Daoy (cell line): ENCODE results near the gene SLC44A2. TPM values are rescaled to one million over a fixed set of nuclear protein-coding genes. Genes with fewer than 3 reads are reported as not detected.
"Not testable (repeated sequence)": the region's sequence is repeated elsewhere in the genome, so short reads cannot be mapped to it uniquely, and the experiment has no call there.

Source experiments
- DNase-seq: peaks from one replicate; pipeline ENCODE4 v3.0.0-alpha.2; 2015; ENCODE audit warnings: low read depth
- total RNA-seq: library from RNA; depleted of rRNA; stranded (reverse); fragments of >200 nt; shearing (Covaris generic); gene quantifications from 2 replicates; pipeline ENCODE4 v1.2.3, GENCODE V29; 2014

SLC44A2 gene
- total RNA-seq, 1 experiment from 2014 or later: 19.1 TPM

DNA sequence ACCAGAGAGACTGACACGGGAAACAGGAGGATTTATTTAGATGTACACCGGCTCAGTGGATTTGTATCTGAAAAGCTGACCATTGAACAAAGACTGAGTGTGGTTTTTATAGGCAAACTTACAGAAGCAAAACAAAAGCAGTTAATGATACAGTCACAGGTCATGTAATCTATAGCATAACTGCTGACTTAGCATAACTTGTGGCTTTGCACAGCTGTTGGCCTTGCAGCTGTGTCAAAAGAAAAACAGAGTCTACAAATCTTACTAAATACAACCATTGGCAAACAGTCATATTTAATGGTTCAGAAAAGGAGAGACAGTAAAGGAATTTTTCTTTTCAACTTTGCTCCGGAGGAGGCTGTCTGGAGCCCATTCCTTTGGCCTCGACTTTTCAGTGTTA, 26.5 kb downstream of the SLC44A2 start:
- no peak for DNase-seq

DNA sequence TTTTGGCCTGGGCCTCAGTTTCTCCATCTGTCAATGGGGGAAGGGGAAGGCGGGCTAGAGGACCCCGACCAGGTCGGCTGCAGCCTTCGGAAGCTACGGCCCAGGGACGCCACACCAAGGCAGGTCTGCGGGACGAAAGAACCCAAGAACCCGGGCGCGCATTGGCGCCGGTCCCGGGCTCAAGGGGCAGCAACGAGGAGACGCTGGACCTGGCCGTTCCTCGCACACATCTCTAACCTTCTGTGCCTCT, 28.1 kb downstream of the SLC44A2 start:
- DNase-seq: no peak

DNA sequence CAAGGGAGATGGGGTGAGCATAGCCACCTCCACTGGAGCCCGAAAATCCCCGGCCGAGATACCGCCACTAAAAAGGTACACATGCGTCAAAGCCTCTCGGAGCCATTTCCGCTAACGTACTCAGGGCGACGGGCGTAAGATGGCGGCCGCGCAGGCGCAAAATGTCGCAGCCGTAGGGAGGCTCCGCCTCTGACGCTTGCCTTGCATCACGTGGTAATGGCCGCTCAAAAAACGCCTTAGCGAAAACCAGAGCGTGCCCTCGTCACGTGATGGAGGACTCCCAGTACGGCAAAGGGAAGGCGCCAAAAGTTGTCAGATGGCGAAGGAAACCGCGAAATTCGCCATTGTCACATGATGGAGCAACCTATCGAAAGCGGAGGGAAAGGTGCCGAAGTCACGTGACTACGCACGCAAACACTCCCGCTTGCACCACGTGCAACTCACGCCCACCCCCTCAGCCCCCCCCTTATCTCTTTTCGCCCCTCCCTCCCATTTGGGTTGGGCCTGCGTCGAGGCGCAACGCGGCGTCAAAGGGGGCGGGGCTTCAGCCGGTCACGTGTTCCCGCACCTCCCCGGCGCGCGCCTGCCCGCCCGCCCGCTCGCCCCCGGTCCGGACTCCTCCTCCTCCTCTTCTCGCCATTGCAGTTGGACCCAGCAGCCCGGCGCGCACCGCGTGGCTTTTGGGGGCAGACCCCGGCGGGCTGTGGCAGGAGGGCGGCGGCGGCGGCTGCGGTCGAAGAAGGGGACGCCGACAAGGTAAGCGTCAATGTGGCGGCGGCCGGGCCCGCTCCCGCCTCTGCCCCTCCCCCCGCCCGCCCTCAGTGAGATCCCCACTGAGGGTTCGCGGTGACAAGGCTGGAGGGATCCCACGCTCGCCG, 28.6 kb downstream of the SLC44A2 start, which contains the start of gene ILF3:
Gene ILF3 (plus strand): TSS at position 615 of the 878 bp plus-strand sequence. CDS start 16,260 bp downstream, outside the sequence.
- peak; percentile 100 for DNase-seq

DNA sequence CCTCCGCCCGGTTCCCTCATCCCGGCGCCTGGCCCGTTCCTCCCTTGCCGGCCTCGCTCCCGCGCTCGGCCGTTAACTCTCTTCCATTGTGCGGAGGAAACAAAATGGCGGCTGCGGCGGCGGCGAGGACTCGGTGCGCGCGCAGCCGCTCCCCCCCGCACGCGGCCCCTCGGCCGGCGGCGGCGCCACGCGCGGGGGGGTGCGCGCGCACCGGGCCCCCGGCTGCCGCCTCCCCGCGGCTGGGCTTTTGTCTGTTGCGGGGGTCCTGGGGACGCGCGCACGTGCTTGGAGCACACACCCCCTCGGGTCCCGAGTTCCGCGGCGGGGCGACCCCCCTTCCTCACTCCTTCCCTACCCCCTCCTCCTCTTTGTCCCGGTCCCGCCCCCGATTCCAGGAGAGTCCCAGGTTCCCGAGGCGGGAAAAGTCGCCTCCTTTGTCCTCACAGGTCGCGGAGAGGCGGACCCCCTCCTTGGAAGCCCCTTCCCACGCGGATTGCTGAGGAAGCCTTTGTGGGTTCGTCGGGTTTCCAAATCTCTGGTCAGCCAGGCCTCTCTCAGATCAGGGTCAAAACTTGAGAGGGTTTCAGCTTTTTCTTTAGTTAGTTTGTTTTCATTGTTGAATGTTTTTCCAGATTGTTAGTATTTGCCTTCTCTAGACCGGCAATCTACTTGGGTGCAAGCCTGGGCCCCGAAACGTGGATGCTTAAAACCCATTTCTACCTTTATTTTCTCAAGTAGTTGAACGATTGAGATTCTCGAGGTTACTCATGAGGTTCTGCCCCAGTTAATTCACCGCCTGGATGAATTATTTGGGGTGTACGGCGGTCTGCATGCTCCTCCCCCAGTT, 29.5 kb downstream of the SLC44A2 start:
- DNase-seq: peak; percentile 57

DNA sequence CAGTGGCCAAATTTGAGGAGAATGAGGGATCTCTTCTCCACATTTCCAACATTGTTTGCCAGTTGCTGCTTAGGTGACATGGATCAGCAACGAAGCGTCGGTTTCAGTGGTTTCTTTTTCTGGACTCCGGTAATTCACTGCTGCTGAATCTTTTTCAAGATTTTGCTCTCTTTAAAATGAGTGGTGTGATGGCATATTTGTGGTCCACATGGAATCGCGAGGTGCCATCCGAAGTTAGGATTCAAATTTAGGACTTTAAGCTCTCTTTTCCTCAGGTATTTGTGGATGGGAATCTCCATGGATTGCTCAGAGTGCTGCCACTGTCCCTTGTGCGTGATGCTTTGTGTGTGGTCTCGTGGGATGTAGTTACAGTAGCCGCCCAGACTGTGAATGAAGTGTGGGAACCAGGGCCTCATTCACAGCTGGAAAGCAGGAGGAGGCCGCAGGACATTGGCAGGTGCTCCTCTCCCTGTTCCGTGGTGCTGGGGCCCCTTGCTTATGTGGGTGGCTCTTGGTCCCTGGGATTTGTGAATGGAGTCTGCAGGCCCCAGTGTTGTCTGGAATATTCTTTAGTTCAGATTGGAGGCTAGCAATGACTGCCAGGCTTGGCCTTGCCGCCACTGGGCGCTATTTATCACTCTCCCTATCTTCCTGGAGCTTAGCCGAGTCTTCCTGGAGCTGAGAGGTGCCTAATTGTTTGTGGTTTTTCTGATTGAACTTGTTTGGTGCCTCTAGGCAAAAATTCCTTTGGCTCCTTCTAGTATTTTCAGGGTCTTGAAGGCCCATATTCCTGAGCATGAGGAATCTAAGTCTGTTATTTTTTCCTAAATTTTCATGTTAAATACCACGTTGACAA, 30.3 kb downstream of the SLC44A2 start:
- DNase-seq: peak; percentile 42

DNA sequence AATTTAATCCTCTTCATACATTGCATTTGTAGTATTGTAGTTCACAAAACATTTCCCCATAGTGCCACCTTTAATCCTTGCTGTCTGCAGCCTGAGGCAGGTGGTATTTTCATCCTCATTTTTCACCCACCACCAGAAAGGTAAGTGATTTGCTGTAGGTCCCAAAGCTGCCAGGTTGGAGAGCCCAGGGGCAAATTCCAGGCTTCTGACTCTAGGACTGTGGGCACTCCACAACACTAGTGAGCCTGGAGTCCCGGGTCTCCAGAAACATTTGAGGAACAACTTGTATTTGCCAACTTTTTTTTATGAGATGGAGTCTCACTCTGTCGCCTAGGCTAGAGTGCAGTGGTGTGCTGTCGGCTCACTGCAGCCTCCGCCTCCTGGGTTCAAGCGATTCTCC, 35.0 kb downstream of the SLC44A2 start:
- DNase-seq: no peak

DNA sequence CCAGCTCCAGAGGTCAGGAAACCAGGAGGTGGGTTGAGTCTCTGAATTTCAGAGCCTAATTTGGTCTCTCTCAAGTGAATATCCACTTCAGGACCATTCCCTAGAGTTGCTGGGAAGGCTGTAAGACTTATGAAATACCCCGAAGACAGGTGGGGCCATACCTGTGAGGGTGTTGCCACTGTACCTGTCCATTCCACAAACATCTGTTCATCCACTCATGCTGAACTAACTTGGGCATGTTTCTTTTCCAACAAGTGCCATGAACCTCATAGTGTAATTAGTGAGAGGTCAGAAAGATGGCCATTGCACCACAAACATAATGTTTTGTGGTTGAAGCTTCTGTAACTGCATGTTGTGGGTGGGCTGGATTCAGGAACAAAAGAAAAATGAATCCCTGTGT, 36.6 kb downstream of the SLC44A2 start:
- no peak for DNase-seq

DNA sequence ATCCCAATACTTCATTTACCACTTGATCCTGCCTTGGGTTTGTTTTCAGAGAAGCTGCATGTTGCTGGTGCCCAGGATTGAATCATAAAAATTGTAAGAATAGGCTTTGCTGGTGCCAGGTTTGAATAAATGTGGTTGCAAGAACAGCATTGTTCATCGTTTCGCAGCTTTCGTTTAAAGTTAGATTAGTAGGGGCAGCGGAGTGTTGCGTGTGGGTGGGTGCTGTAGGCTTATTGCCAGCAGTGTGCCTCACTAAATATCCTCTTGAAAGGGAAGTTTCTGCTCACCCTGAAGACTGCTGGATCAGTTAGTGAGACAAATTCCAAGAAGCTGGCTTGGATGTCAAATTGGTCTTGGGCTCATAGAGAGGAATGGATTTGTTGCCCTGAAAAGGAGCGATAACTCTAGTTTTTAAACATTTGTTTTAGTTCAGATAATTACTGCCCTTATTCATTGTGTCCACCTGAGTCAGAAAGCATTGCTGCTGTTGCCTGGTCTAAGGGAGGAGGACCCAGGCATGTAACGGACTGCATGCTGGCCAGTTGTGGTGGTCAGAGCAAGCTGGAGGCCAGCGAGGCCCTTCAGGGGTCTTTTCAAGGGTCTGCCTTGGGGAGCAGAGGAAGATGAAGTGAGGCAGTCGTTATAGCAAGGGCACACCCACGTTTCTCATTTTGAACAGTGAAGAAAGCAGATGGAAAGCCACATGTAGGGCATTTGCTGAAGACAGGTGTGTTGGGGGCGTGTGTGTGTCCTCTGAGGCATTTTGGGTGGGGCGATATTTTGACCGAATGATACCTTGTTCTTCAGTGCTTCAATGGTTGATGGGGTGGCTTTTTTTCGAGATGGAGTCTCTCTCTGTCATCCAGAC, 37.3 kb downstream of the SLC44A2 start:
- no peak for DNase-seq

DNA sequence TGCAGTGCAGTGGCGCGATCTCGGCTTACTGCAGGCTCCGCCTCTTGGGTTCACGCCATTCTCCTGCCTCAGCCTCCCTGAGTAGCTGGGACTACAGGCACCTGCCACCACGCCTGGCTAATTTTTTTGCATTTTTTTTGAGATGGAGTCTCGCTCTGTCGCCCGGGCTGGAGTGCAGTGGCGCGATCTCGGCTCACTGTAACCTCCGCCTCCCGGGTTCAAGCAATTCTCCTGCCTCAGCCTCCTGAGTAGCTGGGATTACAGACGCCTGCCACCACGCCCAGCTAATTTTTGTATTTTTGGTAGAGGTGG, 37.9 kb downstream of the SLC44A2 start:
- not testable (repeated sequence) for DNase-seq

DNA sequence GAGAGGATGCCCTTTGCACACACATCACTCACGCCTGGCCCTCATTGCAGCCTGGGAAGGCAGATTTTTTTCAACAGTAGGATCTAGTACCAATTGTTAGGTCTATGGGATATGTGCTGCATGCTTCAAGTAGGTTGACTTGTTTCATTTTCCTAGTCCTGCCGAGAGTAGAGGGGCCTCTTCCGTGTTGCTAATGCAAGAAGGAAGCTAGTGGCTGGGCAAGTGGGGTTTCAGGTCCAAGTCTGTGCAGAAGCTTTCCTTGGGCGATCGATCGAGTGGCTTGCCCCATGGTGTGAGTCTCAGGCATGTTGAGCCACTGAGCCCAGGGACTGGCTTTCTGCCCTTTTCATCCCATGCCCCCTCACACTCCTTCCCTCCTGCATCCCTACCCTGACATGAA, 42.5 kb downstream of the SLC44A2 start:
- no peak for DNase-seq

DNA sequence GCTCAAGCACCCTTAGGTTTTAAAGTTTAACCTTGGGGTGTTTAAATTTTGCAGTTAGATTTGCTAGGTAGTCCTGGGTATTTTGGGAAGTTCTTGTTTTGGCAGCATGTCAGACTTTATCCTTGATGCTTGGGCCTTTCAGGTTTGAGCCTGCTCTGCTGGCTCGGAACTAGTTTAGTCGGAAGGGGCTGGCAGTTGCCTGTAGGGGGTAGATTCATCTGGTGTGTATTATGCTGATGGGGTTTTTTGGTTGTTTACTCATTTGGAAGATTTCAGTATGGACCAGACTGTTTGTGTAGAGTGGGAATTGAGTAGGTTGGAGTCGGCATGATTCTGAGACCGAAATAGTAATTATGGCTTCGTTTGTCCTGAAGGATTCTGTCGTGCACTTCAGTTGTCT, 43.9 kb downstream of the SLC44A2 start:
- no peak for DNase-seq

DNA sequence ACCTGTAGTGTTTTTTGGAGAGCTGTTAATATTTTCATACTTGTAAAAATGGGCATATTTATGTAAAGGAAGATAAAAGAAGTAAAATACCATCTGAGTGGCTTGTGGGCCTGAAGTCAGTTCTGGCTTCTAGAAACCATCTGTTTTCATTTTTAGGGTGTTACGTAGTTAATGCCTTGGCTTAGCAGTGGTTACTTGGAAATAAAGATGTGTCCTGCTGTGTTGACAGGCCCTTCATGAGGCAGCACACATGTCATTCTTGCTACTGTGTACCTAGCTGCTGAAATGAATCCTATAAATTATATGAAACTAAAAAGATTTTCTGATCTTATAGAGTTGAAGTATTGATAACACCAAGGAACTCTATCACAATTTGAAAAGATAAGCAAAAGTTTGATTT, 44.8 kb downstream of the SLC44A2 start:
- no peak for DNase-seq

DNA sequence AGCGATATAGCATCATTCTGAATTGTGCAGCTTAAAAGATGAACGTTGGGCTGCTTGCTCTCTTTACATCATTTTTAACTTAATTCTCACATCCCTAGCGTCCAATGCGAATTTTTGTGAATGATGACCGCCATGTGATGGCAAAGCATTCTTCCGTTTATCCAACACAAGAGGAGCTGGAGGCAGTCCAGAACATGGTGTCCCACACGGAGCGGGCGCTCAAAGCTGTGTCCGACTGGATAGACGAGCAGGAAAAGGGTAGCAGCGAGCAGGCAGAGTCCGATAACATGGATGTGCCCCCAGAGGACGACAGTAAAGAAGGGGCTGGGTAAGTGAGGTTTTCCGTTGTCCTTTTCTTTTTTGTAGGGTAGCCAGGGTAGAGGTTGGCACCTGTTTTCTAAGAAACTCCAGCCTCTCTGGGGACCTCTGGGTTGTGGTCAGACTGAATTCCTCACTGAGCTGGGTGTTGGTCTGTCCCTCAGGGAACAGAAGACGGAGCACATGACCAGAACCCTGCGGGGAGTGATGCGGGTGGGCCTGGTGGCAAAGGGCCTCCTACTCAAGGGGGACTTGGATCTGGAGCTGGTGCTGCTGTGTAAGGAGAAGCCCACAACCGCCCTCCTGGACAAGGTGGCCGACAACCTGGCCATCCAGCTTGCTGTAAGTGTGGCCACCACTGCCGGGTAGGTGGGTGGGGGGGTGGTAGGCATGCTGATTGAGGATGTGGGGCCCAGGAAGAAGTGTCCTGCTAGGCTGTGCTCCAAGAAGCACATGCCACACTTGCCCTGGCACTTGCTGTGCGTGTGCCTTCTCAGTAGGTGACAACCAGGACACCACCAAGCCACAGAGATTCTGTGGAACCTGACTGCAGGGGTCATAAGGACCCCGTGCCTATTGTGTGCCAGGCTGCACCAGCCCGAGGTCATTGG, 45.8 kb downstream of the SLC44A2 start:
- DNase-seq: no peak

DNA sequence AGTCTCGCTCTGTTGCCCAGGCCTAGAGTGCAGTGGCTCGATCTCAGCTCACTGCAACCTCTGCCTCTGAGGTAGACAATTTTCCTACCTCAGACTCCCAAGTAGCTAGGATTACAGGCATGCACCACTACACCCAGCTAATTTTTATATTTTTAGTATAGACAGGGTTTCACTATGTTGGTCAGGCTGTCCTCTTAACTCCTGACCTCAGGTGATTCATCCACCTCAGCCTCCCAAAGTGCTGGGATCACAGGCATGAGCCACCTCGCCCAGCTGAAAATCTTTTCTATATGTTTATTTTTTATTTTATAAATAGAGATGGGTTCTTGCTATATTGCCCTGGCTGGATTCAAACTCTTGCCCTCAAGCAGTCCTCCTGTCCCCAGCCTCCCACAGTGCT, 46.6 kb downstream of the SLC44A2 start:
- not testable (repeated sequence) for DNase-seq

DNA sequence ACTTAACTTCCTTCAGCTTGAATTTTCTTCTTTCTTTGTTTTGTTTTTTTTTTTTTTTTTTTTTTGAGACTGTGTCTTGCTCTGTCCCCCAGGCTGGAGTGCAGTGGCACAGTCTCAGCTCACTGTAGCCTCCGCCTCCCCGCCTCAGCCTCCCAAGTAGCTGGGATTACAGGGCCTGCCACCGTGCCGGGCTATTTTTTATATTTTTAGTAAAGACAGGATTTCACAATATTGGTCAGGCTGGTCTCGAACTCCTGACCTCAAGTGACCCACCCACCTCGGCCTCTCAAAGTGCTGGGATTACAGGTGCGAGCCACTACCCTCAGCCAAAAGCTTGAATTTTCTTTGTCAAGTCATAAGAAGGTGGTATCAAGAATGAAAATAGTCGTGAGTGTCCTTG, 49.9 kb downstream of the SLC44A2 start:
- DNase-seq: not testable (repeated sequence)

DNA sequence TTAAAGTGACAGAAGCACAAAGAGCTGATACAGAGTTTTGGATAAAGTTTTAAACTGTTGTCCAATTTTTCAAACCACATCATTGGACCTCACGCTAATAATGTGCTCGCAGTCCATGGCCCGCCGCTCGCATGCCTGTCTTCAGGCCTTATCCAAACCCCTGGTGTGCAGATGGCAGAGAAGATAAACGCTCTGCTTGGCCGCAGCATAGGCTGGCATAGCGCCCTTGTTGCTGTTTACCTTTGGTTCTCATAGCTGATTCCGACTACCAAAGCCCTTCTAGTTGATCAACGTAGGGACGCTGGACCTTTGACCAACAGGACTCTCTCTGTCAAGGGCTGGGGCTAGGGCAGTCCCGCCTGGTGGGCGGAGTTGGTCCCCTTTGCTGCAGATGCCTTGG, 52.4 kb downstream of the SLC44A2 start:
- no peak for DNase-seq

DNA sequence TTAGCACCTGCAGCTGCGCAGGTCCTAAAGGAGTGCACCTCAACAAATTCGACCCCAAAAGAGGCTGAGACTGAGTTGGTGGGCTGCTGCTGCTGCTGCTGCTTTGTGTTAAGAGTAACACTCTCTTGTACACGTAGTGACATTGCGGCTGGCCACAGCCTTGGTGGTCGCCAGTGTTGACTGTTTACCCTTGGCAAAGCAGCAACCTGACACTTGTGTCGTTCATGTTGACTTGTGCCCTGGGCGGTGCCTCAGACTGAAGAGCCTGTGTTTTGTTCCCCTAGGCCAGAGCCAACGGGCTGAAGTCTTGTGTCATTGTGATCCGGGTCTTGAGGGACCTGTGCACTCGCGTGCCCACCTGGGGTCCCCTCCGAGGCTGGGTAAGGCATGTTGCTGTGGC, 53.5 kb downstream of the SLC44A2 start:
- no peak for DNase-seq

DNA sequence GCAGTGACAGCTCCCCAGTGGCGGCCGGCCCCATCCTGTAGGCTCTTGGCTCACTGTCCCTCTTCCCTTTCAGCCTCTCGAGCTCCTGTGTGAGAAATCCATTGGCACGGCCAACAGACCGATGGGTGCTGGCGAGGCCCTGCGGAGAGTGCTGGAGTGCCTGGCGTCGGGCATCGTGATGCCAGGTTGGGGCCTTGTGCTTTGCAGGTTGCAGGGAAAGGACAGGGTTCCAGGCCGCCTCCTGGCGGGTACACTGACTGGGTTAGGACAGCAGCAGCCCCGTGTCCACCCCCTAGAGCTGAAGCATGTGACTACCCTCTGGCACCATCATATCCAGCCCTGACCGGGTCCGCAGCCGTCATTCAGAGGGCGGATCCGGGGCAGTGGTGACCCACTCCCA, 54.4 kb downstream of the SLC44A2 start:
- DNase-seq: no peak

DNA sequence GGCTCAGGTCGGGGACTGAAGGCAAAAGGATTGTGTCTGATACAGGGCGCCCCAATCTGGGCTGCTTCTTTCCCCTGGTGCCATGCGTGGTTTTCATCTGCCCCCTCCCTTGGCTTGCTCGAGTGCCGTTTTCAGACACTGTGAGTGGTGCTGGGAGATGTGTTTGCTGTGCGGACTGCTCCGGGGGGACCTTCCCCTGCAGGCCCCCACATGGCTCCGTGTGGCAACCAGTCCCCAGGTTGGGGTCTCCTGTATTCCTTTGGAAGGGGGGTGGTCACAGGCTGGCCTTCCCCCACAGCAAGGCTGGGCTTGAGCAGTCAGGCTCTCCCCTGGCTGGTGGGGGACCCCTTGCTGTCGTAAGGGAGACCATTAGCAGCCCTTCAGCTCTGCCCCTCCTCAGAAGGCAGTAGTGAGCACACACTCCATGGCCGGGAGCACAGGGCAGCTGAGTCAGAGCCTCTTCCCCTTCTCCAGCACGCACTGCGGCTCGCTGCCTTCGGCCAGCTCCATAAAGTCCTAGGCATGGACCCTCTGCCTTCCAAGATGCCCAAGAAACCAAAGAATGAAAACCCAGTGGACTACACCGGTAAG, 55.3 kb downstream of the SLC44A2 start:
- DNase-seq: no peak

DNA sequence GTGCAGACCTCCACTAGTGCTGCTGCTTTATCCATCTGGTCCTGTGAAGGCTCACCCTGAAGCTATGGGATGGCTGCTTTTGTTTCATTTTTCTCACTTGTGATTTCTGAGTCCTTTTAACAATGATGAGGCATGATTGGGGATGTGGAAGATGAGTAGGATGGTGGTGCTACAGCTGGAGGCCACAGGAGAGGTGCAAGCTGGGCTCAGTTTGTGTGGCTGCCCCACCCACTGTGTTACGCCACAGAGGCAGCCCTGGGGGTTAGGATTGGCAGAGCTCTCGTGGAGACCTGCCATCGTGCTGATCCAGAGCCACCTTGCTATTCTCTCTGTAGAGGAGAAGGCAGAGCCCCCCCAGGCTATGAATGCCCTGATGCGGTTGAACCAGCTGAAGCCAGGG, 56.3 kb downstream of the SLC44A2 start:
- no peak for DNase-seq
